Thoracic aorta (tissue), 2 donors: ENCODE data around the gene WDR17. TPM values are rescaled to one million over a fixed set of nuclear protein-coding genes. Genes with fewer than 3 reads are reported as not detected.

ENCODE experiments used
- ATAC-seq: fragments of 150-250 bp; one replicate; pipeline ENCODE4 v1.8.0; 2017; ENCODE audit warnings: low read depth; ENCODE audit not compliant: insufficient number of reproducible peaks, low FRiP score
- DNase-seq: peaks from one replicate; pipeline ENCODE4 v3.0.0-alpha.2; 2020; ENCODE audit warnings: low spot score
- H3K27ac ChIP-seq, 2 donors: fragments of 200-600 bp; sonication (generic); 1 replicate in 1 of 2; 2 replicates in 1 of 2; pipeline ENCODE4 v1.5.1; 2016; ENCODE audit warnings: mild to moderate bottlenecking in 2 of 2, moderate library complexity in 2 of 2
- H3K27me3 ChIP-seq: fragments of 200-600 bp; sonication (generic); replicated peaks from 2 replicates; pipeline ENCODE4 v1.6.0; 2016; ENCODE audit warnings: mild to moderate bottlenecking; ENCODE audit not compliant: insufficient read depth
- H3K36me3 ChIP-seq: fragments of 200-600 bp; sonication (generic); one replicate; pipeline ENCODE4 v1.5.1; 2016
- H3K4me1 ChIP-seq, 2 donors: fragments of 200-600 bp; sonication (generic); 1 replicate in 1 of 2; 2 replicates in 1 of 2; pipeline versions ENCODE4 v1.5.1 to v1.6.0; 2016; ENCODE audit warnings: low read depth in 2 of 2, mild to moderate bottlenecking in 1 of 2; ENCODE audit not compliant: control insufficient read depth in 1 of 2
- H3K4me3 ChIP-seq: fragments of 200-600 bp; sonication (generic); 2 replicates; pipeline ENCODE4 v1.5.1; 2016; ENCODE audit warnings: mild to moderate bottlenecking
- H3K9me3 ChIP-seq: fragments of 200-600 bp; sonication (generic); 2 replicates; pipeline ENCODE4 v1.5.1; 2016
- CTCF ChIP-seq: fragments of 200-600 bp; sonication (generic); IDR thresholded peaks from one replicate; pipeline ENCODE4 v1.5.1; 2019; ENCODE audit warnings: antibody characterized with exemption
- total RNA-seq, 2 donors: library from RNA; depleted of rRNA; stranded (reverse); fragments of >200 nt; gene quantifications; one replicate each; pipeline versions ENCODE4 v1.1.0 to v1.2.3, GENCODE V29; 2016

The WDR17 gene
- 1 to 10 TPM; 1.7 to 5.3 TPM for total RNA-seq

- DNase-seq (peak; percentile 52), ATAC-seq (peak; percentile 84)
- H3K4me1 ChIP-seq: peaks cover 0 to 5% of the 10 kb centered on the region in 2 donors
- no peaks in the 10 kb centered on the region for H3K36me3 ChIP-seq
- TF ChIP-seq CTCF: no peak
- H3K27me3 ChIP-seq: no peaks in the 10 kb centered on the region
- H3K27ac ChIP-seq: no peak within 1 kb of the TSS
- peak within 1 kb of the TSS; percentile 76 for H3K4me3 ChIP-seq
- no peaks in the 10 kb centered on the region for H3K9me3 ChIP-seq
Observed at GRCh38 chr4:176065435-176066291, at the start of gene WDR17. Gene WDR17, plus strand, starts transcription at chr4:176065841. Its CDS starts 45,740 bp downstream, at chr4:176111581.

GRCh38 chr4:176016601-176017000, 49.0 kb upstream of the WDR17 start:
- Histone ChIP-seq H3K27me3 (no peaks in the 10 kb centered on the region), H3K4me3 (no peak overlapping the region), H3K9me3 (no peaks in the 10 kb centered on the region), H3K27ac (no peak overlapping the region), H3K36me3 (no peaks in the 10 kb centered on the region), H3K4me1 (no peaks in the 10 kb centered on the region)
- TF ChIP-seq CTCF: no peak
- DNase-seq (no peak), ATAC-seq (no peak)

- Histone ChIP-seq H3K36me3 (no peaks in the 10 kb centered on the region), H3K4me3 (no peak overlapping the region), H3K27me3 (no peaks in the 10 kb centered on the region), H3K4me1 (no peaks in the 10 kb centered on the region), H3K27ac (no peak overlapping the region), H3K9me3 (no peaks in the 10 kb centered on the region)
- DNase-seq (no peak), ATAC-seq (no peak)
- TF ChIP-seq CTCF: no peak
Observed at GRCh38 chr4:176020481-176021085, 45.1 kb upstream of the WDR17 start.

GRCh38 chr4:176030391-176030790, 35.2 kb upstream of the WDR17 start:
- TF ChIP-seq CTCF: no peak
- Histone ChIP-seq H3K9me3 (no peaks in the 10 kb centered on the region), H3K27ac (no peak overlapping the region), H3K36me3 (no peaks in the 10 kb centered on the region), H3K4me1 (no peaks in the 10 kb centered on the region), H3K4me3 (no peak overlapping the region), H3K27me3 (no peaks in the 10 kb centered on the region)
- DNase-seq: no peak
- ATAC-seq: no peak

GRCh38 chr4:176031922-176032321, 33.7 kb upstream of the WDR17 start:
- Histone ChIP-seq H3K36me3 (no peaks in the 10 kb centered on the region), H3K9me3 (no peaks in the 10 kb centered on the region), H3K27me3 (no peaks in the 10 kb centered on the region), H3K4me1 (no peaks in the 10 kb centered on the region), H3K27ac (no peak overlapping the region), H3K4me3 (no peak overlapping the region)
- no peak for TF ChIP-seq CTCF
- DNase-seq: no peak
- ATAC-seq: no peak
